SIG-M5 (cell line): Measurements from ENCODE around the gene KIR3DL2.
"Not testable (repeated sequence)": the region's sequence is repeated elsewhere in the genome, so short reads cannot be mapped to it uniquely, and the experiment has no call there.

Experiments
- DNase-seq: peaks from one replicate; lab custom pipeline; 2025; lab: John Stamatoyannopoulos, UW

Gene KIR3DL2

GRCh38 chr19:54871696-54872095 lies 21.5 kb downstream of the KIR3DL2 start:
- no peak for DNase-seq

- peak; percentile 49 for DNase-seq
Measured at GRCh38 chr19:54873990-54874389, 23.7 kb downstream of the KIR3DL2 start, which contains the start of gene FCAR. TSS of gene FCAR (plus strand) at chr19:54874235. CDS start at chr19:54874290, 55 bp downstream.

DNA sequence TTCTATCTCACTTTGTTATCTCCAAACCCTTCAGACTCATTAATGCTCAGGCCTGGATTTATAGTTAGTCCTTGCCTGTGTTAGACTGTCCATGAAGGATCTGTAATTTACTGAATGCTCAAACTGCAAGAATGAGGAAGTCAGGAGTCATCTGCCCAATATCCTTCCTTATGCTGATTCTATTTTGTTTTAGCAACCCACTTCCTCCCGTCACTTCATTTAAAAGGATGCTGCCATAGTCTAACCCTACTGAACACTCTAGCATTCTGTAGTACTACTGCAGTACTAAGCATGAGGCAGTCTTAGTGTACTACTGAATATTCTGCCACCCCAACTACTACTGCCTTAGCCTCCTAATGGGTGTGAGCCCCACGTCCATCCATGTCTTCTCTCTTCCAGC lies 25.3 kb downstream of the KIR3DL2 start:
- peak; percentile 41 for DNase-seq

- DNase-seq, result no peak
Measured at GRCh38 chr19:54877471-54877870, 27.2 kb downstream of the KIR3DL2 start.

- DNase-seq, result no peak
Measured at GRCh38 chr19:54881884-54882283, 31.6 kb downstream of the KIR3DL2 start.

GRCh38 chr19:54882758-54883157 lies 32.5 kb downstream of the KIR3DL2 start:
- no peak for DNase-seq

DNA sequence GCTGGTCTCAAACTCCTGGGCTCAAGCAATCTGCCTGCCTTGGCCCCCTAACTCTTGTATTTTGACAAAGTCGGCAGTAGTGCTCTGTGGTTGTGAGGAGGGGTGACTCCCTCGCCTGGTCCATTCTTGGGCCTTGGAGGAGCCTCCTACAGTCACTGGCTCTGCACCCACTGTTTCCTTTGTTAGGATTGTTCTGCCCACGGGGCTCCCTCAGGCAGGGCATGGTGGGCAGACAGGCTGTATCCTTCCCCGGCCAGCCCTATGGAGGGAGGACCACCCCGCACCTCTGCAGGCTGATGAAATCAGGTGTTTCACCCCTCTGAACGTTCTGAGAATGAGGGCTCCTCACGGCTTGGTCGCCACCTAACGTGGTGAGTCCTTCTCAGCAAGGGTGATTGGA lies 33.0 kb downstream of the KIR3DL2 start:
- DNase-seq, result no peak

- no peak for DNase-seq
Measured at GRCh38 chr19:54888239-54888638, 38.0 kb downstream of the KIR3DL2 start.

DNA sequence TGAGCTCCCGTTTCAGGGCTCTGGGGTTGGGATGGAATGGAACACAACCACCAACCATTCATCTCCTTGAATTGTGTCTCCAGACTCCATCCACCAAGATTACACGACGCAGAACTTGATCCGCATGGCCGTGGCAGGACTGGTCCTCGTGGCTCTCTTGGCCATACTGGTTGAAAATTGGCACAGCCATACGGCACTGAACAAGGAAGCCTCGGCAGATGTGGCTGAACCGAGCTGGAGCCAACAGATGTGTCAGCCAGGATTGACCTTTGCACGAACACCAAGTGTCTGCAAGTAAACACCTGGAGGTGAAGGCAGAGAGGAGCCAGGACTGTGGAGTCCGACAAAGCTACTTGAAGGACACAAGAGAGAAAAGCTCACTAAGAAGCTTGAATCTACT lies 39.3 kb downstream of the KIR3DL2 start:
- no peak for DNase-seq

DNA sequence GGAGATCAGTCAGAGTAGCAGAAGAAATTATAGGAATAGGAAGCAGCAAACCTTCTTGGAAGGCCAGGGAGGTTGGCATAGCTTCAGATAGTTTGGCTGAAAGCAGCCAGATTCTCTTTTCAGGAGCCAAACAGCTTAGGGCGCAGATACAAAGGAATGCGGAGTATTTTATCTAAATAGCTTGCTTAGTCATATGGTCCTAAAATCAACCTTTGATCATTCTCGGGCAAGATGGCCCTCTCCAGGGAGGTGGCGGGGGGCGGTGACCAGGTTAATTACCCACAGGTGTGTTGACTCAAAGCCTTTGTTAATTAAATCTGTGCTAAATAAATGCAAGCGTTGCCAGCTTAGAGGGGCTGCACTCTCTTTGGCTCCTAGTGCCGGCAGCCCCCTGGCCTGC lies 43.2 kb downstream of the KIR3DL2 start:
- DNase-seq, result no peak

GRCh38 chr19:54894106-54894505 lies 43.9 kb downstream of the KIR3DL2 start:
- not testable (repeated sequence) for DNase-seq

DNA sequence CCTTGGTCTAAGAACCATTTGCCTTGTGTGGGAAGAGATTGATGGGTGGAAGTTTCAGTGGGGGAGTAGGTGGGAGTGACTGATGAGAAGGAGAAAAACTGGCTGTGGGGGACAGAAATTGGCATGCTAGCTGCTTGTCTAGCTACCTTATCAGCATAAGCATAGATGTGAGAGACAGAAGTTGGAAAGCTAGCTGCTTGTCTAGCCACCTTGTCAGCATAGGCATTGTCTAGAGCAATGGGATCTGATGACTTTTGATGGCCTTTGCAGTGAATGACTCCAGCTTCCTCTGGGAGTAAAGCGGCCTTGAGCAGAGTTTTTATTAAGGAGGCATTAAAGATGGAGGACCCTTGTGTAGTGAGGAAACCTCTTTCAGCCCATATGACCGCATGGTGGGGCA lies 45.8 kb downstream of the KIR3DL2 start:
- DNase-seq, result no peak

DNA sequence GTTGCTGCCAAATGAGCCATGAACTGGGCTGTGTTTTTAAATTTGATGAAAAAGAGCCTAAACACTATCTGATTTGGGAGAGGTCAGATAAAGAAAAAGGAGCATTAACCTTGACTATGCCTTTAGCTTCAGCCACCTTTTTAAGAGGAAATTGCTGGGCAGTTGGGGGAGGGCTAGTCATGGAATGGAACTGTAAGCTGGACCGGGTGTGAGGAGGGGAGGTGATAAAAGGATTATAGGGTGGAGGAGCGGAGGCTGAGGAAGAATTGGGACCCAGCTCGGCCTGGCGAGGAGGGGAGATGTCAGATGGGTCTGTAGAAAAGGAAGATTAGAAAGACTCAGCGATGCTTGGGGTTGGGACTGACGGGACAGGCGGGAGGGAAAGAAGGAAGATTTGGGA lies 48.4 kb downstream of the KIR3DL2 start:
- DNase-seq, result not testable (repeated sequence)

GRCh38 chr19:54899646-54900045 lies 49.4 kb downstream of the KIR3DL2 start:
- DNase-seq, result not testable (repeated sequence)

GRCh38 chr19:54901153-54901552 lies 50.9 kb downstream of the KIR3DL2 start:
- DNase-seq, result peak; percentile 29

- DNase-seq, result no peak
Measured at GRCh38 chr19:54902061-54902460, 51.8 kb downstream of the KIR3DL2 start.

DNA sequence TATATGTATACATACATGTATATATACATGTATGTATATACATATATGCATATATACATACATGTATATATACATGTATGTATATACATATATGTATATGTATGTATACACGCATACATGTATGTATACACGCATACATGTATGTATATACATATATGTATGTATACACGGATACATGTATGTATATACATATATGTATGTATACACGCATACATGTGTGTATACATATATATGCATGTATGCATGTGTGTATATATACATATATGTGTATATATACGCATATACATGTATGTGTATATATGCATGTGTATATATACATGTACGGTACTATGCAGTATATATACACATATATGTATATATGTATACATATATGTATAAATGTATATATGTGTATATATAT lies 53.1 kb downstream of the KIR3DL2 start:
- DNase-seq, result no peak

GRCh38 chr19:54904261-54904660 lies 54.0 kb downstream of the KIR3DL2 start:
- not testable (repeated sequence) for DNase-seq

- no peak for DNase-seq
Measured at GRCh38 chr19:54905421-54905802, 55.2 kb downstream of the KIR3DL2 start.

DNA sequence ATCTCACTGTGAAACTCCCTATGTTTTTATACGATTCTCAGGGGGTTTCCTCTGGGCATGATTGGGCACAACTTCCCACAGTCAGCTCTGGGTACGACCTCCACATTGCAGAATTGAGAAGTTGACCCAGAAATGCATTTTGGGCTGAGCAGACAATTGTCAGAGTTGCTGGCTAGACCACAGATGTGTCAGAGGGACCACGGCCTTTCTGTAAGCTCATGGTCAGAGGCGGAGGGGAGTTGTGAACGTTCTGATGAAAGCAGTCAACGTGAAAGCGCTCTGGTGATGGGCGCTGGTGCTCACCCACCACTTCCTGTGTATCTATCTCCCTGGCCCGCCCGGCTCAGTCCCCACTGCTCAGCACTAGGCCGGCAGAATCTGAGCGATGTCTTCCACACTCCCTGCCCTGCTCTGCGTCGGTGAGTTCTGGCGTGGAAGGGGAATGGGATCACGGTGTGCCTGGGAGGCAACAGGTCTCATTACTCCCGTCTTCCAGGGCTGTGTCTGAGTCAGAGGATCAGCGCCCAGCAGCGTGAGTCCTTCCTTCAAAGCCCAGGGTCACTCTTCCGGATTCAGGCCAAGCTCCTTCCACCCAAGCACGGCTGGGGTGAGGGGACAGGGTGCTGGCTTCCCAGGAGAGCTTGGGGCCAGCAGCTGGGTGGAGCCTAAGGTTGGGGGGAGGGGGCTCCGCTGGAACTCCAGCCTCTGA lies 55.7 kb downstream of the KIR3DL2 start, which contains the start of gene NCR1:
Gene NCR1 (plus strand): TSS at position 346 of the 709 bp plus-strand sequence. CDS start 40 bp downstream, at position 386.
- no peak for DNase-seq

- DNase-seq, result no peak
Measured at GRCh38 chr19:54906819-54907218, 56.6 kb downstream of the KIR3DL2 start.

DNA sequence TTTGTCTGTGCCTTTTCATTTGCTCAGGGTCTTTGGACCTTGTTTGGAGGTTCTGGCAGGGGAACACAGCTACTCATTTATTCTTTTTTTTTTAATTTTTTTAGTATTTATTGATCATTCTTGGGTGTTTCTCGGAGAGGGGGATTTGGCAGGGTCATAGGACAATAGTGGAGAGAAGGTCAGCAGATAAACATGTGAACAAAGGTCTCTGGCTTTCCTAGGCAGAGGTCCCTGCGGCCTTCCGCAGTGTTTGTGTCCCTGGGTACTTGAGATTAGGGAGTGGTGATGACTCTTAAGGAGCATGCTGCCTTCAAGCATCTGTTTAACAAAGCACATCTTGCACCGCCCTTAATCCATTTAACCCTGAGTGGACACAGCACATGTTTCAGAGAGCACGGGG lies 57.7 kb downstream of the KIR3DL2 start:
- DNase-seq, result not testable (repeated sequence)
